Esophagus muscularis mucosa (tissue), 4 donors: ENCODE data around the gene ICAM1.

Experiments
- CTCF ChIP-seq, 3 experiments: fragments of 200-600 bp in 2 of 3; fragments of 450-650 bp in 1 of 3; sonication (generic) in 2 of 3; IDR thresholded peaks; one replicate each; pipeline ENCODE4 v1.5.1; 2017 to 2019; ENCODE audit warnings: antibody characterized with exemption in 3 of 3, mild to moderate bottlenecking in 2 of 3, moderate library complexity in 1 of 3
- EP300 ChIP-seq: sonication (generic); formaldehyde crosslinking; IDR thresholded peaks from one replicate; pipeline ENCODE4 v1.6.1; 2017; ENCODE audit warnings: antibody characterized with exemption
- POLR2A ChIP-seq: fragments of 450-650 bp; IDR thresholded peaks from one replicate; pipeline ENCODE4 v1.6.1; 2017; ENCODE audit warnings: antibody characterized with exemption, moderate library complexity, mild to moderate bottlenecking, low read depth
- POLR2AphosphoS5 ChIP-seq, 2 donors: sonication (generic); formaldehyde crosslinking; IDR thresholded peaks; one replicate each; pipeline ENCODE4 v1.6.1; 2017; ENCODE audit warnings: antibody characterized with exemption in 2 of 2

- no peak for TF ChIP-seq CTCF (IDR thresholded peaks at IDR 0.05)
- no peak for TF ChIP-seq EP300
- TF ChIP-seq POLR2A: no peak
- peak; percentile 51 to 55 for TF ChIP-seq POLR2AphosphoS5 (IDR thresholded peaks at IDR 0.05)
Measured at GRCh38 chr19:10238172-10238783, 32.6 kb upstream of the ICAM1 start.
